Heart left ventricle (tissue), 13 donors: ENCODE results near the gene MRPL1.
"Not testable (repeated sequence)": the region's sequence is repeated elsewhere in the genome, so short reads cannot be mapped to it uniquely, and the experiment has no call there.

Source experiments
- POLR2A ChIP-seq, 2 donors: fragments of 450-650 bp; IDR thresholded peaks; one replicate each; pipeline ENCODE4 v1.6.1; 2017; ENCODE audit warnings: antibody characterized with exemption in 2 of 2, mild to moderate bottlenecking in 2 of 2, moderate library complexity in 2 of 2
- TF ChIP-seq, protein P1 (sequence below), 12 donors: fragments of 200-600 bp; sonication (generic) in 4 of 12; IDR thresholded peaks; one replicate each; pipeline versions ENCODE4 v1.5.0 to v1.8.0; 2018 to 2022; ENCODE audit warnings: antibody characterized with exemption in 12 of 12, mild to moderate bottlenecking in 5 of 12
- donor health status: ischemic (EF 13 %, LVEDD 7.1; RV severe dilation, severe dysfunction).
- donor health status: DM: no; HTN: yes; CAD: no.
- donor health status: DM: no; HTN: no; CAD: no.
- donor health status: ischemic (EF 25% LVEDD 6.9; RV normal size, moderate dysfunction).
- donor health status: ischemic (EF 25% LVEDD 5.7; RV mildly dilated, moderate dysfunction).
- donor health status: ischemic (EF 35%, LVEDD 5.7; RV mildly dilated, moderate dysfunction).
- donor health status: nonischemic (EF 11% LVEDD 7.7; RV severe dilation, severe dysfunction).
- donor health status: DM: yes; HTN: yes; CAD: no.
- donor health status: PGD.
- donor health status: ischemic (EF 29% LVEDD 5.4; RV normal size, mild dysfunction).
- donor health status: nonischemic (EF 23%, LVEDD 6.1; RV moderate dilation, normal function).

DNA sequence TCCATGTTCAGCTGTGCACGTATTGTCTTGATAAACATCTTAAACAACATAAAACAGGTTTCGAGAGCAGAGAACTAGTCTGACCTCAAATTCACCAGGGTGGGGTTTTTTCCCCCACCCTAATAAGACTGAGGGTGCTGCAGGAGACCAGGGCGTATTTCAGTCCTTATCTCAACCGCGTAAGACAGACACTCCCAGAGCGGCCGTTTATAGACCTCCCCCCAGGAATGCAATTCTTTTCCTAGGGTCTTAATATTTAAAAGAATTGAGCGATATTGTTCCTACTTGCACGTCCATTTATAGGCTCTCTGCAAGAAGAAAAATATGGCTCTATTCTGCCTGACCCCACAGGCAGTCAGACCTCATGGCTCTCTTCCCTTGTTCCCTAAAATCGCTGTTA lies 83.3 kb downstream of the MRPL1 start:
- TF ChIP-seq, protein P1, sequence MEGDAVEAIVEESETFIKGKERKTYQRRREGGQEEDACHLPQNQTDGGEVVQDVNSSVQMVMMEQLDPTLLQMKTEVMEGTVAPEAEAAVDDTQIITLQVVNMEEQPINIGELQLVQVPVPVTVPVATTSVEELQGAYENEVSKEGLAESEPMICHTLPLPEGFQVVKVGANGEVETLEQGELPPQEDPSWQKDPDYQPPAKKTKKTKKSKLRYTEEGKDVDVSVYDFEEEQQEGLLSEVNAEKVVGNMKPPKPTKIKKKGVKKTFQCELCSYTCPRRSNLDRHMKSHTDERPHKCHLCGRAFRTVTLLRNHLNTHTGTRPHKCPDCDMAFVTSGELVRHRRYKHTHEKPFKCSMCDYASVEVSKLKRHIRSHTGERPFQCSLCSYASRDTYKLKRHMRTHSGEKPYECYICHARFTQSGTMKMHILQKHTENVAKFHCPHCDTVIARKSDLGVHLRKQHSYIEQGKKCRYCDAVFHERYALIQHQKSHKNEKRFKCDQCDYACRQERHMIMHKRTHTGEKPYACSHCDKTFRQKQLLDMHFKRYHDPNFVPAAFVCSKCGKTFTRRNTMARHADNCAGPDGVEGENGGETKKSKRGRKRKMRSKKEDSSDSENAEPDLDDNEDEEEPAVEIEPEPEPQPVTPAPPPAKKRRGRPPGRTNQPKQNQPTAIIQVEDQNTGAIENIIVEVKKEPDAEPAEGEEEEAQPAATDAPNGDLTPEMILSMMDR (IDR thresholded peaks at IDR 0.05): not testable (repeated sequence)
- TF ChIP-seq POLR2A (IDR thresholded peaks at IDR 0.05): not testable (repeated sequence)
